ENCODE results near the gene NEUROD2.

Gene NEUROD2

GRCh38 chr17:39612935-39613464 lies 5.3 kb upstream of the NEUROD2 start:
- no peak for DNase-seq (ENCODE audit: low read depth)

GRCh38 chr17:39612291-39612894 lies 4.7 kb upstream of the NEUROD2 start:
- DNase-seq (ENCODE audit: low read depth), result no peak
- TF ChIP-seq, protein P1, sequence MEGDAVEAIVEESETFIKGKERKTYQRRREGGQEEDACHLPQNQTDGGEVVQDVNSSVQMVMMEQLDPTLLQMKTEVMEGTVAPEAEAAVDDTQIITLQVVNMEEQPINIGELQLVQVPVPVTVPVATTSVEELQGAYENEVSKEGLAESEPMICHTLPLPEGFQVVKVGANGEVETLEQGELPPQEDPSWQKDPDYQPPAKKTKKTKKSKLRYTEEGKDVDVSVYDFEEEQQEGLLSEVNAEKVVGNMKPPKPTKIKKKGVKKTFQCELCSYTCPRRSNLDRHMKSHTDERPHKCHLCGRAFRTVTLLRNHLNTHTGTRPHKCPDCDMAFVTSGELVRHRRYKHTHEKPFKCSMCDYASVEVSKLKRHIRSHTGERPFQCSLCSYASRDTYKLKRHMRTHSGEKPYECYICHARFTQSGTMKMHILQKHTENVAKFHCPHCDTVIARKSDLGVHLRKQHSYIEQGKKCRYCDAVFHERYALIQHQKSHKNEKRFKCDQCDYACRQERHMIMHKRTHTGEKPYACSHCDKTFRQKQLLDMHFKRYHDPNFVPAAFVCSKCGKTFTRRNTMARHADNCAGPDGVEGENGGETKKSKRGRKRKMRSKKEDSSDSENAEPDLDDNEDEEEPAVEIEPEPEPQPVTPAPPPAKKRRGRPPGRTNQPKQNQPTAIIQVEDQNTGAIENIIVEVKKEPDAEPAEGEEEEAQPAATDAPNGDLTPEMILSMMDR (conservative IDR thresholded peaks at IDR 0.05; ENCODE audit: control insufficient read depth, insufficient read depth, low read depth, low read length), result no peak
- no peak overlapping the region for H3K4me3 ChIP-seq (ENCODE audit: control insufficient read depth, low read depth, low read length)

More at GRCh38 chr17:39612935-39613464, 5.3 kb upstream of the NEUROD2 start:
- no peak overlapping the region for H3K4me3 ChIP-seq (ENCODE audit: control insufficient read depth, low read depth, low read length)
- TF ChIP-seq, protein P1 (conservative IDR thresholded peaks at IDR 0.05; ENCODE audit: control insufficient read depth, insufficient read depth, low read depth, low read length), result no peak

GRCh38 chr17:39611401-39612112 lies 3.8 kb upstream of the NEUROD2 start:
- TF ChIP-seq, protein P1 (conservative IDR thresholded peaks at IDR 0.05; ENCODE audit: control insufficient read depth, insufficient read depth, low read depth, low read length), result no peak
- DNase-seq (ENCODE audit: low read depth), result no peak
- H3K4me3 ChIP-seq (ENCODE audit: control insufficient read depth, low read depth, low read length), result no peak overlapping the region

- DNase-seq (ENCODE audit: low read depth), result no peak
- TF ChIP-seq, protein P1 (conservative IDR thresholded peaks at IDR 0.05; ENCODE audit: control insufficient read depth, insufficient read depth, low read depth, low read length), result no peak
- H3K4me3 ChIP-seq (ENCODE audit: control insufficient read depth, low read depth, low read length), result no peak overlapping the region
Measured at GRCh38 chr17:39609416-39610025, 1.8 kb upstream of the NEUROD2 start.

DNA sequence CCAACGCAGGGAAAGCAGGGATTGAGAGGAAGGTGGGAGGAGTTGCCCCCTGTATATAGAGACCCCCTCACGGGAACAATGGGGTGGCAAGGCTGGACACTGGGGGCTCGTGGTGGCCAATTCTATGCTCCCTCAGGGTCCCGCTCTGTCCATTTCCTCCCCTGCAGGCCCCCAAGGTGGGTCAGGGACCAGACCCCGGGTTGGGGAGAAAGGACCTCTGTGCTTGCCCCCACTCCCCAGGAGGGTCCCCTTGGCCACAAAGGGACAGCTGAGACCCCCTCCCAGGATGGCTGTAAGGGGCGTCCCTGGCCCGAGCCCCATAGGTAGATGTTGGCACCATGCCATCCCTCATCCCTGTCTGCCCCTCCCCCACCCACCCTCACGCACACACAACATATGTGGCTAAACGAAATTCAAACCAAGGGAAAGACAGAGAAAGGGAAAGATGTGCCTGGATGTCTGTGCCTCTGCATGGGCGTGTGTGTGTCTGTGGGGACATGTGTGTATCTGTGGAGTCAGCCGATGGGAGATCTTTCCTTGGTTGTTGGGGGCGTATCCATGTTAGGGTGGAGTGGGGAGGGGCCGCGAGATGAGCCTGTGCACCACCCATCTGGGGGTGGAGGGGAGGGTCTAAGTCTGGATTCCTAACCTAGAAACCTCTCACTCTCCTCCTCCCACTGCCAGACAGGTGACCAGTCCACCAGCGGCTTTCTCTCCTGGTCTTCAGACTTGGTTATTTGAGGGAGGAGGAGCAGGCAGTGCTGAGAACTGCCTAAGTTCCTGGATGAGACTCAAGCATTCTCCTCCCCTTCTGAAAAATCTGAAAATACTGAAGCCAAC lies 642 bp upstream of the NEUROD2 start:
- H3K4me3 ChIP-seq (ENCODE audit: control insufficient read depth, low read depth, low read length), result no peak overlapping the region
- no peak for DNase-seq (ENCODE audit: low read depth)
- TF ChIP-seq, protein P1 (conservative IDR thresholded peaks at IDR 0.05; ENCODE audit: control insufficient read depth, insufficient read depth, low read depth, low read length), result no peak
